ENCODE data around the gene SLC1A2. TPM values are rescaled to one million over a fixed set of nuclear protein-coding genes. Genes with fewer than 3 reads are reported as not detected.
A peak's percentile ranks its signal among the peaks of the same experiment; 100 is the strongest.

The SLC1A2 gene
- total and polyA plus RNA-seq, 7 experiments from 2014 or later = 0.13 to 0.69 (median 0.24) TPM; not detected in 4

DNA sequence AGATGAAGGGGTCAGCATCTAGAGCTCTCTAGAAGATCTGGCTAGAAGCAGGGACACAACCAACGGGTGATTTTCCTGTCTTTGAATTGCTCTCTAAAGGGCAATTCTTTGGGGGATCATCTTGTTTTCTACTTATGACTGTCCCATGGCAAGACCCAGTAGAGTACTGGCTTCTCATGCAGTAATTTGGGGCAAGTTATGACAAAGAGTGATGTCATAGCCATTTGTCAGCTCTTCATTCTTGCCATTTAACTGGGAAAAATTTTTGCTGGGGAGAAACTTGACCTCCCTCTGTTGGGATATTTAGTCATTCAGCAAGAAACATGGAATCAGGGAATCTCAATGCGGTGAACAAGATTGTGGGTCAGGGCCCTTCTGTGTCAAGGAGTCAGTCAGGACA, 80.4 kb downstream of the SLC1A2 start:
- H3K4me1 Mint-ChIP-seq = peaks cover 18 to 49% (median 37%) of the 10 kb centered on the region in 7 donors
- ATAC-seq = no peak
- intact Hi-C loops (cut with micrococcal nuclease) = loop anchor here in 1 of 2 donors (10.0 kb wide), 1 partner anchor 1284 kb away; the partner anchor contains the start of gene CAPRIN1
- H3K36me3 Mint-ChIP-seq = peaks cover 0 to 27% (median 3%) of the 10 kb centered on the region in 5 donors
- H3K36me3 ChIP-seq (ENCODE audit: control insufficient read depth in 2 of 3, insufficient read depth in 3 of 3, low read length in 3 of 3) = no peaks in the 10 kb centered on the region
- ChIA-PET POLR2A (interaction anchor here (0.5 to 2.0 kb wide), 3 partner anchors 11 to 410 kb away, joined by 3 to 7 read pairs (median 3); no protein-coding TSS in a partner anchor), CTCF (interaction anchor here (1.7 kb wide), 1 partner anchor 34 kb away, joined by 5 read pairs; no protein-coding TSS in a partner anchor)
- peaks cover 0 to 2% (median 0%) of the 10 kb centered on the region in 5 donors for H3K27me3 Mint-ChIP-seq
- H3K9me3 Mint-ChIP-seq = peaks cover 0 to 12% (median 3%) of the 10 kb centered on the region in 11 donors
- no peak for DNase-seq
- H3K4me3 ChIP-seq (ENCODE audit: low read length) = no peak overlapping the region
- H3K27me3 ChIP-seq (ENCODE audit: control insufficient read depth in 2 of 2, insufficient read depth in 2 of 2, low read length in 2 of 2) = no peaks in the 10 kb centered on the region
- no peak overlapping the region for H3K27ac Mint-ChIP-seq
- peaks cover 6 to 25% of the 10 kb centered on the region in 2 donors for H3K4me1 ChIP-seq (ENCODE audit: control insufficient read depth in 2 of 2, insufficient read depth in 2 of 2, low read length in 2 of 2)
- no peak overlapping the region for H3K4me3 Mint-ChIP-seq
- H3K9me3 ChIP-seq (ENCODE audit: control insufficient read depth in 2 of 3, low read length in 3 of 3) = no peaks in the 10 kb centered on the region
- H3K27ac ChIP-seq (ENCODE audit: low read depth, low read length) = no peak overlapping the region

DNA sequence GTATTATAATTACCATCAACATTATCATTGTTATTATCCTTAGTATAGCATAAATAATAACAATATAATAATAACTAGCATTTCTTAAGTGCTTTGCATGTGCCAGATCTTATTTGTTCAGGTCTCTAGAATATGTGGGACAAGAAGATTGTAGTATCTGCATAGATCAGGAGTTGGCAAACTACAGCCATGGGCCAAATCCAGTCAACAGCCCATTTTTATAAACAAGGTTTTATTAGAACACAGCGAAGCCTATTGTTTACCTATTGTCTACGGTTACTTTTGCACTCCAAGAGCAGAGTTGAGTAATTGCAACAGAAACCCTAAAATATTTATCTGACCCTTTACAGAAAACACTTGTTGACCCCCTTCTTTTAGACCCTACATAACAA, 81.4 kb downstream of the SLC1A2 start:
- Histone ChIP-seq H3K4me3 (ENCODE audit: low read length) (no peak overlapping the region), H3K27ac (ENCODE audit: low read depth, low read length) (no peak overlapping the region), H3K27me3 (ENCODE audit: control insufficient read depth in 2 of 2, insufficient read depth in 2 of 2, low read length in 2 of 2) (no peaks in the 10 kb centered on the region), H3K36me3 (ENCODE audit: control insufficient read depth in 2 of 3, insufficient read depth in 3 of 3, low read length in 3 of 3) (no peaks in the 10 kb centered on the region), H3K4me1 (ENCODE audit: control insufficient read depth in 2 of 2, insufficient read depth in 2 of 2, low read length in 2 of 2) (peaks cover 6 to 15% of the 10 kb centered on the region in 2 donors), H3K9me3 (ENCODE audit: control insufficient read depth in 2 of 3, low read length in 3 of 3) (no peaks in the 10 kb centered on the region)
- H3K36me3 Mint-ChIP-seq = peaks cover 0 to 27% (median 3%) of the 10 kb centered on the region in 5 donors
- peaks cover 0 to 10% (median 3%) of the 10 kb centered on the region in 11 donors for H3K9me3 Mint-ChIP-seq
- no peak for ATAC-seq
- no peak overlapping the region for H3K4me3 Mint-ChIP-seq
- no peak for DNase-seq
- ChIA-PET POLR2A (interaction anchor here (1.4 to 1.5 kb wide), 2 partner anchors 10 kb away, joined by 3 to 4 read pairs; no protein-coding TSS in a partner anchor), CTCF (no interaction called here)
- no peaks in the 10 kb centered on the region for H3K27me3 Mint-ChIP-seq
- H3K4me1 Mint-ChIP-seq = peaks cover 12 to 40% (median 29%) of the 10 kb centered on the region in 7 donors
- no peak overlapping the region for H3K27ac Mint-ChIP-seq
- intact Hi-C loops (cut with micrococcal nuclease) = loop anchor here in 1 of 2 donors (10.0 kb wide), 1 partner anchor 1283 kb away; the partner anchor contains the start of gene CAPRIN1

DNA sequence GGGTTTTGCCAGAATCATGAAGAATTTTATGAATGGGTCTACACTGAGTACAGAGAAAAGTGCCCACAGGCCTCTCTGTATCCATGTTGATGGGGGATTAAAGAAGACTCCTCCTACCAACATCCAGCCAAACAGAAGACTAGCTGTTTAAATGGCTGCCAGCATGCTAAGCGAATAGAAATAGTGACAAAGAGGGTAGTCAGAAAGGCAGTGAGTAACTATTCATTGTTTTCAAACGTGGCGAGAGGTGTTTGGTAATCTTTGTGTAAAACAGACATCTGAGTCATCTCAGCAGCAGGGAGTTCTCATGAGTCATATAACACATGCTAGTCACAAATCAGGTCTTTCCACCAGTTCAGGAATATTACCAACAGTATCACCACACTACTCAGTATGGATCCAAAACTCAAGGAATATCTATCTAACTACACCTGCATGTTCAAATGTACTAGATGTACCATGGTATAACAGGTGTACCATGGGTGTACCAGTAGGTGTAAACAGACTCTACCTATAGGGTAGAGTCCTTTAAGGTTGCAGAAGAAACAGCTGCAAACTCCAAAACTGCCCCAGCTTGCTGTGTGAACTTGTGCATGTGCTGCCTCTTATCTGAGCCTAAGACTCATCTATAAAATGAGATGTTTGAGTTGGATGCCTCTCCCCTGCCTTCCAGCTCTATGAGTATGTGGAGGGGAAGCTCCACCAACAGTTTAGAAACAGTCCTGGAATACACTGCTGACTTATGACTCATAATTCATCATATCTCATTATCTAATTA, 82.0 kb downstream of the SLC1A2 start:
- H3K9me3 ChIP-seq (ENCODE audit: control insufficient read depth in 2 of 3, low read length in 3 of 3) = no peaks in the 10 kb centered on the region
- H3K4me3 Mint-ChIP-seq = no peak overlapping the region

DNA sequence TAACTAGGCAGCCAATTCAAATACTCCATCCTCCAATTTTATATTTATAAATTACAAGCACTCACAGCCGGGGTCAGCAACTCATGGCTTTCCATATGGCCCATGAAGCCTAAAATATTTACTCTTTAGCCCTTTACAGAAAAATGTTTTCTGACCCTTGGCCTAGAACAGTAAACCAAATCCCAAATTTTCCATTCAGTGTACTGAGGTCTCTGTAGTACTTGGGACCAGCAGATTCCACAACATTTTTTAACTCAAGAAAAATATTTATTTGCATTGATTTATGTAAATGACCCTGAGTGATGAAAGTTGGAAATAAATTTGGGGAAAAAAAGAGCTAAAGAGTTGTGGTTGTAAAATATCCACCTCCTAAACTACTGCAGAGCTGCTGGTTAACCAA, 82.6 kb downstream of the SLC1A2 start:
- ATAC-seq (no peak), DNase-seq (no peak)
- Histone ChIP-seq H3K27ac (ENCODE audit: low read depth, low read length) (no peak overlapping the region), H3K4me3 (ENCODE audit: low read length) (no peak overlapping the region), H3K9me3 (ENCODE audit: control insufficient read depth in 2 of 3, low read length in 3 of 3) (no peaks in the 10 kb centered on the region), H3K27me3 (ENCODE audit: control insufficient read depth in 2 of 2, insufficient read depth in 2 of 2, low read length in 2 of 2) (no peaks in the 10 kb centered on the region), H3K36me3 (ENCODE audit: control insufficient read depth in 2 of 3, insufficient read depth in 3 of 3, low read length in 3 of 3) (no peaks in the 10 kb centered on the region), H3K4me1 (ENCODE audit: control insufficient read depth in 2 of 2, insufficient read depth in 2 of 2, low read length in 2 of 2) (peaks cover 12 to 14% of the 10 kb centered on the region in 2 donors)
- ChIA-PET POLR2A (interaction anchor here (1.4 to 2.8 kb wide), 2 partner anchors 11 to 14 kb away, joined by 4 to 11 read pairs; no protein-coding TSS in a partner anchor), CTCF (no interaction called here)
- Mint-ChIP-seq H3K27ac (no peak overlapping the region), H3K4me1 (peaks cover 11 to 40% (median 26%) of the 10 kb centered on the region in 7 donors), H3K9me3 (peaks cover 0 to 15% (median 5%) of the 10 kb centered on the region in 11 donors), H3K4me3 (no peak overlapping the region), H3K36me3 (peaks cover 0 to 32% (median 3%) of the 10 kb centered on the region in 5 donors), H3K27me3 (no peaks in the 10 kb centered on the region)
- intact Hi-C loops (cut with micrococcal nuclease) = loop anchor here in 1 of 2 donors (10.0 kb wide), 1 partner anchor 1282 kb away; the partner anchor contains the start of gene CAPRIN1

More for the DNA sequence above, 82.0 kb downstream of the SLC1A2 start:
- ChIA-PET CTCF (no interaction called here), POLR2A (interaction anchor here (1.4 to 2.8 kb wide), 2 partner anchors 10 to 13 kb away, joined by 4 to 11 read pairs; no protein-coding TSS in a partner anchor)
- Histone ChIP-seq H3K27me3 (ENCODE audit: control insufficient read depth in 2 of 2, insufficient read depth in 2 of 2, low read length in 2 of 2) (no peaks in the 10 kb centered on the region), H3K36me3 (ENCODE audit: control insufficient read depth in 2 of 3, insufficient read depth in 3 of 3, low read length in 3 of 3) (no peaks in the 10 kb centered on the region), H3K4me3 (ENCODE audit: low read length) (no peak overlapping the region), H3K4me1 (ENCODE audit: control insufficient read depth in 2 of 2, insufficient read depth in 2 of 2, low read length in 2 of 2) (peaks cover 6 to 14% of the 10 kb centered on the region in 2 donors), H3K27ac (ENCODE audit: low read depth, low read length) (no peak overlapping the region)
- DNase-seq = no peak
- Mint-ChIP-seq H3K9me3 (peaks cover 0 to 14% (median 5%) of the 10 kb centered on the region in 11 donors), H3K36me3 (peaks cover 0 to 30% (median 3%) of the 10 kb centered on the region in 5 donors), H3K27ac (no peak overlapping the region), H3K4me1 (peaks cover 12 to 40% (median 28%) of the 10 kb centered on the region in 7 donors), H3K27me3 (no peaks in the 10 kb centered on the region)
- ATAC-seq = peak; percentile 70
- intact Hi-C loops (cut with micrococcal nuclease) = loop anchor here in 1 of 2 donors (10.0 kb wide), 1 partner anchor 1283 kb away; the partner anchor contains the start of gene CAPRIN1

DNA sequence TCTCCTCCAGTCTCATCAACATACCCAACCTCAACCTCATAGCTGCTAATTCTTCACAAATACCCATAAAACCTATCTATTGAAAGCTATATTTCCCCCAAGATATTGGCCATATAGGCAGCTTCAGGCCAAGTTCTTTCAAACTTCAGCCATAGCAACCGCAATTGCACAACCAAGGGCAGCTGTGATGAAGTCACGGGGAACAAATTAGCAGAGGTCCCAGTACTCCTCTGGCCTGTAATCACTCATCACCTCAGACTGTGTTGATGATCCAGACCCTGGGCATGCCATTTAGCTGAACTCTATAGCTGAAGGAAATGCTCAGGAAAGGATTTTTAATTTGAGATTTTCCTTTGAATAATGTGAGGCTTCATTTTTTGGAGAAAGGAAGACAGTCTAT, 84.1 kb downstream of the SLC1A2 start:
- H3K4me3 ChIP-seq (ENCODE audit: low read length) = no peak overlapping the region
- no peaks in the 10 kb centered on the region for H3K27me3 Mint-ChIP-seq
- peaks cover 0 to 45% (median 3%) of the 10 kb centered on the region in 5 donors for H3K36me3 Mint-ChIP-seq
- CTCF ChIA-PET = interaction anchor here (0.8 kb wide), 1 partner anchor 16 kb away, joined by 3 read pairs; no protein-coding TSS in a partner anchor
- POLR2A ChIA-PET = interaction anchor here (0.7 to 2.8 kb wide), 5 partner anchors 10 to 291 kb away, joined by 3 to 11 read pairs (median 3); no protein-coding TSS in a partner anchor
- DNase-seq (no peak), ATAC-seq (no peak)
- peaks cover 26 to 27% of the 10 kb centered on the region in 2 donors for H3K4me1 ChIP-seq (ENCODE audit: control insufficient read depth in 2 of 2, insufficient read depth in 2 of 2, low read length in 2 of 2)
- no peak overlapping the region for H3K4me3 Mint-ChIP-seq
- intact Hi-C loops (cut with micrococcal nuclease) = loop anchor here in 1 of 2 donors (10.0 kb wide), 1 partner anchor 1280 kb away; the partner anchor contains the start of gene CAPRIN1
- no peaks in the 10 kb centered on the region for H3K36me3 ChIP-seq (ENCODE audit: control insufficient read depth in 2 of 3, insufficient read depth in 3 of 3, low read length in 3 of 3)
- no peak overlapping the region for H3K27ac ChIP-seq (ENCODE audit: low read depth, low read length)
- peaks cover 0 to 20% (median 6%) of the 10 kb centered on the region in 11 donors for H3K9me3 Mint-ChIP-seq
- H3K27ac Mint-ChIP-seq = no peak overlapping the region
- no peaks in the 10 kb centered on the region for H3K9me3 ChIP-seq (ENCODE audit: control insufficient read depth in 2 of 3, low read length in 3 of 3)
- H3K4me1 Mint-ChIP-seq = peaks cover 23 to 43% (median 40%) of the 10 kb centered on the region in 7 donors
- H3K27me3 ChIP-seq (ENCODE audit: control insufficient read depth in 2 of 2, insufficient read depth in 2 of 2, low read length in 2 of 2) = no peaks in the 10 kb centered on the region

DNA sequence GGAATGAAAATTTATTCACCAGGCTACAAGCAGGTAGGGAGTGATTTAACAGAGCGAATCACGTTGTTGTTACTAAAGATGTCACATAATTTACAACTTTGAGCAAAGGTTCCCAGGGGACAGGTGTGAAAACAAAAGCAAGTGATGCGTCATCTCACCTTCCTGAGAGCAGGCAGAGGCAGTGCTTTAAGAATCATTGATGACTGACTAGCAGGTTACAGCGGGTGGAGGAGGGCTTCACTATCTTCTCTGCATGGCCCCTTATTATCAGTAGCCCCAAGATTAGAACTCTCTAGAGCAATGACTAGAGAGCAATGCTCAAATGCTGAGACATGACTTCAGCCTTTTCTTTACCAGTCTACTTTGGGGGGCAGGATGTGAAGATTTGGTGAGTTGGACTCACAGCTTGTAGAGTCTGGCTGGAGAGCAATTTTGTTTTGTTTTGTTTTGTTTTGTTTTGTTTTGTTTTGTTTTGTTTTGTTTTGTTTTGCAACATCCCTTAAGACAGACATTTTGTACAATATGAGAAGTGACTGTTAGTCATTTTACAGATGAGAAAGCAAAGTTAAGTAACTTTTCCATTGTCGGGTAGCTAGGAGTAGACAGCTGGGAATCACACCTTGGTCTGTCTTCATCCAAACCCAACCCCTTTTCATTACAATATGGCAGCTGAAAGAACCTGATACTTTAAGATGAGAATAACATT, 84.8 kb downstream of the SLC1A2 start:
- H3K27ac Mint-ChIP-seq = peak overlapping the region in 8 of 9 donors; percentile 10 to 84 (median 28)
- H3K4me3 Mint-ChIP-seq = no peak overlapping the region
- H3K4me1 Mint-ChIP-seq = peaks cover 30 to 46% (median 44%) of the 10 kb centered on the region in 7 donors
- H3K27ac ChIP-seq (ENCODE audit: low read depth, low read length) = no peak overlapping the region
- peaks cover 33 to 34% of the 10 kb centered on the region in 2 donors for H3K4me1 ChIP-seq (ENCODE audit: control insufficient read depth in 2 of 2, insufficient read depth in 2 of 2, low read length in 2 of 2)
- no peak overlapping the region for H3K4me3 ChIP-seq (ENCODE audit: low read length)
- intact Hi-C loops (cut with micrococcal nuclease) = loop anchor here in 1 of 2 donors (10.0 kb wide), 1 partner anchor 1280 kb away; the partner anchor contains the start of gene CAPRIN1
- POLR2A ChIA-PET = interaction anchor here (0.7 to 2.8 kb wide), 7 partner anchors 10 to 290 kb away, joined by 3 to 11 read pairs (median 3); no protein-coding TSS in a partner anchor
- H3K36me3 ChIP-seq (ENCODE audit: control insufficient read depth in 2 of 3, insufficient read depth in 3 of 3, low read length in 3 of 3) = no peaks in the 10 kb centered on the region
- ATAC-seq (peak; percentile 19), DNase-seq (no peak)
- H3K36me3 Mint-ChIP-seq = peaks cover 0 to 50% (median 3%) of the 10 kb centered on the region in 5 donors
- no peaks in the 10 kb centered on the region for H3K9me3 ChIP-seq (ENCODE audit: control insufficient read depth in 2 of 3, low read length in 3 of 3)
- peaks cover 0 to 20% (median 7%) of the 10 kb centered on the region in 11 donors for H3K9me3 Mint-ChIP-seq
- H3K27me3 Mint-ChIP-seq = no peaks in the 10 kb centered on the region
- CTCF ChIA-PET = interaction anchor here (0.8 kb wide), 1 partner anchor 16 kb away, joined by 3 read pairs; no protein-coding TSS in a partner anchor
- H3K27me3 ChIP-seq (ENCODE audit: control insufficient read depth in 2 of 2, insufficient read depth in 2 of 2, low read length in 2 of 2) = no peaks in the 10 kb centered on the region
